ENCODE data around the gene FBXW2. TPM values are rescaled to one million over a fixed set of nuclear protein-coding genes. Genes with fewer than 3 reads are reported as not detected.

Gene FBXW2
- total RNA-seq, 1 experiment from 2014 or later: 62.1 TPM

DNA sequence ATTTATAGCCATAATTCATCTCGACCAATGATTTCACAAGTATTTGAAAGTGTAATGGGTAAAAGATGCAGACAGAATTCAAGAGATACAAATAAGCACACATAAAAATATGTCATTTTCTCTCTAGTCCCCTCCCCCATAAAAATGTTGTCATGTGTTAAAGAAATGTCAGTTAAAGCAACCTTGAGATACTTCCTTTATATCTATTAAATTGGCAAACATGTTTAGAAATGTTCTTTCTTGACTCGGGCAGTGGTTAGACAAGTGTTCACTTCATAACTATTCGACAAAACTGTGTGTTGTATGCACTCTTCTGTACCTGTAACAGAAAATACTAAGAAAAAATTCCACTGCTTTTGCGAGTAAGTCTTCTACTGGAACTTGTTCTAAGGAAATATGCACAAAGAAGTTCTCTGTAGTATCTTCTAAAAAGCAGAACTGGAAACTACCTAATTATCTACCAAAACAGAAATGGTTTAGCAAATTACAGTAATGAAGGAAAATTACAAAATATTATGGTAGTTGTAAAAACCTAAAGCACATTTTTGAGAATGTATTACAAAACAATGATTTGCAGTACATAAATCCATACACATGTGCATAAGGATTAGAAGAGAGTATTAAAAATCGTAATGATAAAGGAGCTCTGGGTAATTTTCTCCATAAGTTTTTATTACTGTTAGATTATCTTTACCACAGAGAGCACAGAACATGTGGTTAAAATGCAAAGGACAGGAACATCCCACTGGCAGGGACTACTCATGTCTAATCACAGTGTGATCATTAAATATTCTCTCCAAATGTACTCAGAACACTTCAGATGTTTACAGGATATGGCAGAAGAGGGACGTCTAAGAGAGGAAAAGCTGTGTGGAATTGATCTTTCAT, 35.9 kb downstream of the FBXW2 start:
- Histone ChIP-seq H3K79me1 (ENCODE audit: insufficient read depth, low read depth, low read length, poor library complexity, severe bottlenecking) (no peaks in the 10 kb centered on the region), H3K14ac (ENCODE audit: insufficient read depth, low read length) (no peak overlapping the region), H3K18ac (ENCODE audit: insufficient read length, low read depth, low read length) (no peak overlapping the region), H4K20me1 (ENCODE audit: control insufficient read depth, insufficient read depth, insufficient read length) (no peaks in the 10 kb centered on the region), H2BK20ac (ENCODE audit: low read depth, low read length, poor library complexity, severe bottlenecking) (no peak overlapping the region), H3K23me2 (ENCODE audit: insufficient read length, low read depth, low read length, poor library complexity, severe bottlenecking) (no peaks in the 10 kb centered on the region), H4K91ac (ENCODE audit: insufficient read length, low read depth, low read length) (no peak overlapping the region), H3K9ac (ENCODE audit: extremely low read depth, insufficient read length, low read length) (no peak overlapping the region), H3K4me2 (ENCODE audit: insufficient read depth, insufficient read length, low read length) (no peak overlapping the region), H4K8ac (replicated peaks; ENCODE audit: insufficient read length, low read depth, low read length) (no peak overlapping the region), H3K9me3 (ENCODE audit: control insufficient read depth, low read depth, low read length) (no peaks in the 10 kb centered on the region), H2BK15ac (ENCODE audit: low read depth, low read length) (no peak overlapping the region), H3T11ph (ENCODE audit: low read length) (no peak overlapping the region), H2BK5ac (ENCODE audit: insufficient read length, low read length) (no peak overlapping the region), H3K79me2 (ENCODE audit: insufficient read depth, low read length) (no peaks in the 10 kb centered on the region), H3K4me1 (ENCODE audit: insufficient read depth, low read length) (no peaks in the 10 kb centered on the region; the same call in 1 of the 2 replicates), H3K4ac (ENCODE audit: low read depth, low read length) (no peak overlapping the region), H2AK5ac (ENCODE audit: insufficient read length, low read length) (no peak overlapping the region), H3K27ac (ENCODE audit: insufficient read length, low read depth, low read length) (no peak overlapping the region), H2BK12ac (ENCODE audit: insufficient read length, low read depth, low read length) (no peak overlapping the region), H2BK120ac (ENCODE audit: low read depth, low read length, poor library complexity, severe bottlenecking) (no peak overlapping the region), H4K5ac (ENCODE audit: insufficient read length, low read depth, low read length) (no peak overlapping the region), H3K23ac (ENCODE audit: insufficient read length, low read depth, low read length) (no peak overlapping the region), H3K27me3 (ENCODE audit: insufficient read depth, low read length) (no peaks in the 10 kb centered on the region), H3K56ac (ENCODE audit: insufficient read length, low read depth, low read length) (no peak overlapping the region), H2AFZ (ENCODE audit: low read length) (no peak overlapping the region)
- DNase-seq: no peak
- TF ChIP-seq, protein P1, sequence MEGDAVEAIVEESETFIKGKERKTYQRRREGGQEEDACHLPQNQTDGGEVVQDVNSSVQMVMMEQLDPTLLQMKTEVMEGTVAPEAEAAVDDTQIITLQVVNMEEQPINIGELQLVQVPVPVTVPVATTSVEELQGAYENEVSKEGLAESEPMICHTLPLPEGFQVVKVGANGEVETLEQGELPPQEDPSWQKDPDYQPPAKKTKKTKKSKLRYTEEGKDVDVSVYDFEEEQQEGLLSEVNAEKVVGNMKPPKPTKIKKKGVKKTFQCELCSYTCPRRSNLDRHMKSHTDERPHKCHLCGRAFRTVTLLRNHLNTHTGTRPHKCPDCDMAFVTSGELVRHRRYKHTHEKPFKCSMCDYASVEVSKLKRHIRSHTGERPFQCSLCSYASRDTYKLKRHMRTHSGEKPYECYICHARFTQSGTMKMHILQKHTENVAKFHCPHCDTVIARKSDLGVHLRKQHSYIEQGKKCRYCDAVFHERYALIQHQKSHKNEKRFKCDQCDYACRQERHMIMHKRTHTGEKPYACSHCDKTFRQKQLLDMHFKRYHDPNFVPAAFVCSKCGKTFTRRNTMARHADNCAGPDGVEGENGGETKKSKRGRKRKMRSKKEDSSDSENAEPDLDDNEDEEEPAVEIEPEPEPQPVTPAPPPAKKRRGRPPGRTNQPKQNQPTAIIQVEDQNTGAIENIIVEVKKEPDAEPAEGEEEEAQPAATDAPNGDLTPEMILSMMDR (conservative IDR thresholded peaks at IDR 0.05): no peak
- Mint-ChIP-seq H3K4me1 (no peaks in the 10 kb centered on the region), H3K27ac (no peak overlapping the region), H3K9me3 (no peaks in the 10 kb centered on the region), H3K27me3 (ENCODE audit: low read depth) (no peaks in the 10 kb centered on the region), H3K4me3 (no peak overlapping the region), H3K36me3 (ENCODE audit: insufficient read depth in 1 of 3, low read depth in 3 of 3) (peaks cover 6 to 13% (median 7%) of the 10 kb centered on the region in 3 experiments; a peak in 6 of 7 replicates)
- no CpG with 5 or more reads among the region's 6 CpGs for WGBS (ENCODE audit: extremely low coverage, insufficient read length, low lambda C conversion rate)

All from H9 (cell line).